BE2C (cell line): ENCODE results near the gene C4BPA.

ENCODE experiments used
- DNase-seq: peaks from one replicate; pipeline ENCODE4 v3.0.0-alpha.2; 2020
- H3K27me3 ChIP-seq: fragments of 250-450 bp; sonication (Bioruptor Pico); 2 replicates; pipeline ENCODE4 v1.5.1; 2020; ENCODE audit warnings: mild to moderate bottlenecking
- H3K36me3 ChIP-seq: fragments of 250-450 bp; sonication (Bioruptor Pico); 2 replicates; pipeline ENCODE4 v1.5.1; 2020; ENCODE audit warnings: mild to moderate bottlenecking
- H3K4me1 ChIP-seq: fragments of 250-450 bp; sonication (Bioruptor Pico); 2 replicates; pipeline ENCODE4 v1.5.1; 2020
- H3K4me3 ChIP-seq: 2 replicates; pipeline ENCODE4 v1.5.1; 2011; ENCODE audit warnings: low read depth, low read length
- H3K9me3 ChIP-seq: fragments of 250-450 bp; sonication (Bioruptor Pico); 2 replicates; pipeline ENCODE4 v1.5.1; 2020
- TF ChIP-seq, protein P1 (sequence below): IDR thresholded peaks from 2 replicates; pipeline ENCODE4 v1.5.1; 2012; ENCODE audit warnings: mild to moderate bottlenecking, low read depth, low read length

Gene C4BPA

DNA sequence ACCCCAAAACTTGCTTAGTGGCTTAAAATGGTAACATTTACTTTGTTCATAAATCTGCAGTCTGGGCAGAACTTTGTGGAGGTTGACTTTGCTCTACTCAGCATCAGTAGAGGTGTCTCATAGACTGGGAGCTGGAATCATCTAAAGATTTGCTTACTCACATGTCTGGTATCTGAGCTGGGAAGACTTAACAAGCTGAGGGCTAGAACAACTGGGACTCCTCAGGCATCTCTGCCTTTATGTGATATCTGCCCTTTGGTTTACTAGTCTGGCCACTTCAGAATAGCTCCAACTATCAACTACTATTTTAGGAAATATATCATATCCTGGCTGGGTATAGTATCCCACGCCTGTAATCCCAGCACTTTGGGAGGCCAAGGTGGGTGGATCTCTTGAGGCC, 82.5 kb downstream of the C4BPA start:
- TF ChIP-seq, protein P1, sequence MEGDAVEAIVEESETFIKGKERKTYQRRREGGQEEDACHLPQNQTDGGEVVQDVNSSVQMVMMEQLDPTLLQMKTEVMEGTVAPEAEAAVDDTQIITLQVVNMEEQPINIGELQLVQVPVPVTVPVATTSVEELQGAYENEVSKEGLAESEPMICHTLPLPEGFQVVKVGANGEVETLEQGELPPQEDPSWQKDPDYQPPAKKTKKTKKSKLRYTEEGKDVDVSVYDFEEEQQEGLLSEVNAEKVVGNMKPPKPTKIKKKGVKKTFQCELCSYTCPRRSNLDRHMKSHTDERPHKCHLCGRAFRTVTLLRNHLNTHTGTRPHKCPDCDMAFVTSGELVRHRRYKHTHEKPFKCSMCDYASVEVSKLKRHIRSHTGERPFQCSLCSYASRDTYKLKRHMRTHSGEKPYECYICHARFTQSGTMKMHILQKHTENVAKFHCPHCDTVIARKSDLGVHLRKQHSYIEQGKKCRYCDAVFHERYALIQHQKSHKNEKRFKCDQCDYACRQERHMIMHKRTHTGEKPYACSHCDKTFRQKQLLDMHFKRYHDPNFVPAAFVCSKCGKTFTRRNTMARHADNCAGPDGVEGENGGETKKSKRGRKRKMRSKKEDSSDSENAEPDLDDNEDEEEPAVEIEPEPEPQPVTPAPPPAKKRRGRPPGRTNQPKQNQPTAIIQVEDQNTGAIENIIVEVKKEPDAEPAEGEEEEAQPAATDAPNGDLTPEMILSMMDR, result no peak
- Histone ChIP-seq H3K36me3 (no peaks in the 10 kb centered on the region), H3K27me3 (no peaks in the 10 kb centered on the region), H3K4me1 (no peaks in the 10 kb centered on the region), H3K9me3 (no peaks in the 10 kb centered on the region), H3K4me3 (no peak overlapping the region)
- no peak for DNase-seq

DNA sequence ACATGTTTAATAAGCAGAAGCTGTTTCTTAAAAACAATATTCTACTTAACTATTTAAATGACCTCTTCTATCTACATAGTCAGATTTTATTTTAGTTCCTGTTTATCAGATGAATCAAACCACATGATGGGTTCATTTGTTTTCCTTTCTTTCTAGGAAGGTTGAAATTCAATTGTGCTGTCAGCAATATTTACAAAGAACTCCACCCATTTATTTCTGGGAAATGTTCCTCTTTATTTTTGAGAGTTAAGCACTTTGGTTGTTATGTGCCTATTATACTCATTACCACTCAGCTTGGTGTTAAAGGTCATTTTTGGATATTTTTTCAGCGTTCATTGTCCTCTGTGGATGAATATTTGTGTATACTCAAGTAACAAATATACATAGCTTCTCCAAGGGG, 84.9 kb downstream of the C4BPA start:
- Histone ChIP-seq H3K4me1 (no peaks in the 10 kb centered on the region), H3K9me3 (no peaks in the 10 kb centered on the region), H3K36me3 (no peaks in the 10 kb centered on the region), H3K27me3 (0 out of 2 replicates have a peak, but pooled peaks cover 7% of the 10 kb centered on the region), H3K4me3 (no peak overlapping the region)
- no peak for DNase-seq
- TF ChIP-seq, protein P1, result no peak

DNA sequence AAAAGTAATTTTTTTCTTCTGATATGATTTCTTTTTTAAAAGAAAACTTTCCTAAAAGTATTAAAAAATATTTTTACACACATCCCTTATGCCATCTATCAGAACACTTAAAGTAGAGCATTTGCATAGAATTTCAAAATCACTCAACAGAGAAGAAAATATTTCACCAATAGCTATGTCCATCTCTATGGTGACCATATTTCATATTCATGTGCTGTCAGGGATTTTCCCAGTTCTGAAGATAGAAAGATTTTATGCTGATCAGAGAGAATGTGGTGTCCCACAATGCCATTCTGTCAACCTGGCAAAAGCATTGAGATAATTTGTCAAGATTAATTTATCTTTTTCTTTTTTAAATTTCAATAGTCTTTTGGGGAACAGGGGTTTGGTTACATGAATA, 87.0 kb downstream of the C4BPA start:
- Histone ChIP-seq H3K4me1 (no peaks in the 10 kb centered on the region), H3K36me3 (no peaks in the 10 kb centered on the region), H3K27me3 (0 out of 2 replicates have a peak, but pooled peaks cover 10% of the 10 kb centered on the region), H3K9me3 (no peaks in the 10 kb centered on the region), H3K4me3 (no peak overlapping the region)
- no peak for DNase-seq
- TF ChIP-seq, protein P1, result no peak

DNA sequence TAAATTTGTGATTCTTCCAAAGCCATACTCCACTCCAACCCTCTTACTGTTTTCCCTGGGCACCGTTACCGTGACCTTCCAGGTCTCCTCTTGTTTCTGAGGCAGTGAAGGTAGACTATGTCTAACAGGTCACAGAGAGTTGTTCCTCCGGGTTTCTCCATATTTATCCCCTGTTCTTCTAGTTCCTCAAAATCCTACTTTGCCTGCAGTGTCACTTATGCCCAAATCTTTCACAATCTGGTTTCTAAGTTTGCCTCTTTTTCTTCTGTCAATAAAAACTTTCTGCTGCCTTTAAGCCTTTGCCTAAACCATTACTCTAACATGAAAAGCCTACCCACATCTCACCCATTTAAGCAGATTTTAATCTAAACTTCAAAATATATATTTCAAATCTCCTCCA, 87.7 kb downstream of the C4BPA start:
- no peak for DNase-seq
- Histone ChIP-seq H3K36me3 (no peaks in the 10 kb centered on the region), H3K4me1 (no peaks in the 10 kb centered on the region), H3K4me3 (no peak overlapping the region), H3K9me3 (no peaks in the 10 kb centered on the region), H3K27me3 (0 out of 2 replicates have a peak, but pooled peaks cover 10% of the 10 kb centered on the region)
- TF ChIP-seq, protein P1, result no peak

DNA sequence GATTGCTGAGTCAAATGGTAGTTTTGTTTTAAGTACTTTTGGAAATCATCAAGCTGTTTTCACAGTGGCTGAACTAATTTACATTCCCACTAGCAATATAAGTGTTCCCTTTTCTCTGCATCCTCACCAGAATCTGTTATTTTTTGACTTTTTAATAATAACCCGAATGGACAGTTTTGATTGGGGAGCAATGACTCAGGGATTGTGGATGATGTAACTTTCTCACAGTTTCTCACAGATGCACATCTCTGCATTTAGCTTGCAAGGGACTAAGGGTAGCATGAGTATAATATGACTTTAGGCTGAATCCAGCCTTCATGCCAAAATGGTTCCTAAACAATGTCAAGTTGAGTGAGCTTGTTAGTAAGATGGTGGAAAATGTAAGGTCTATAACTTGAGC, 90.2 kb downstream of the C4BPA start:
- Histone ChIP-seq H3K36me3 (no peaks in the 10 kb centered on the region), H3K4me1 (no peaks in the 10 kb centered on the region), H3K9me3 (no peaks in the 10 kb centered on the region), H3K27me3 (0 out of 2 replicates have a peak, but pooled peaks cover 10% of the 10 kb centered on the region), H3K4me3 (no peak overlapping the region)
- TF ChIP-seq, protein P1, result no peak
- DNase-seq, result no peak
